ENCODE results near the gene ZBTB7C. TPM values are rescaled to one million over a fixed set of nuclear protein-coding genes. Genes with fewer than 3 reads are reported as not detected.

Gene ZBTB7C
- total RNA-seq, 1 donor from 2014 or later = 0.67 TPM

GRCh38 chr18:48045744-48046143 is 363.4 kb downstream of the ZBTB7C start:
- no peak for TF ChIP-seq CTCF (IDR thresholded peaks at IDR 0.05; ENCODE audit: unreplicated experiment)
- H3K36me3 Mint-ChIP-seq (ENCODE audit: low read depth, unreplicated experiment) = peaks cover 4% of the 10 kb centered on the region
- no peaks in the 10 kb centered on the region for H3K9me3 Mint-ChIP-seq (ENCODE audit: unreplicated experiment)
- DNase-seq (ENCODE audit: low spot score) = no peak
- H3K4me1 Mint-ChIP-seq (ENCODE audit: unreplicated experiment) = no peaks in the 10 kb centered on the region
- peaks cover 6% of the 10 kb centered on the region for H3K27me3 Mint-ChIP-seq (ENCODE audit: unreplicated experiment)
- no peak overlapping the region for H3K27ac Mint-ChIP-seq (ENCODE audit: unreplicated experiment)
- H3K4me3 Mint-ChIP-seq (ENCODE audit: unreplicated experiment) = no peak overlapping the region

- DNase-seq (ENCODE audit: low spot score) = no peak
- Mint-ChIP-seq H3K27me3 (ENCODE audit: unreplicated experiment) (peaks cover 5% of the 10 kb centered on the region), H3K36me3 (ENCODE audit: low read depth, unreplicated experiment) (peaks cover 4% of the 10 kb centered on the region), H3K9me3 (ENCODE audit: unreplicated experiment) (no peaks in the 10 kb centered on the region), H3K4me1 (ENCODE audit: unreplicated experiment) (no peaks in the 10 kb centered on the region), H3K4me3 (ENCODE audit: unreplicated experiment) (no peak overlapping the region), H3K27ac (ENCODE audit: unreplicated experiment) (no peak overlapping the region)
- no peak for TF ChIP-seq CTCF (IDR thresholded peaks at IDR 0.05; ENCODE audit: unreplicated experiment)
Observed at GRCh38 chr18:48044944-48045343, 364.2 kb downstream of the ZBTB7C start.

- no peak for DNase-seq (ENCODE audit: low spot score)
- TF ChIP-seq CTCF (IDR thresholded peaks at IDR 0.05; ENCODE audit: unreplicated experiment) = no peak
- Mint-ChIP-seq H3K27me3 (ENCODE audit: unreplicated experiment) (peaks cover 6% of the 10 kb centered on the region), H3K27ac (ENCODE audit: unreplicated experiment) (no peak overlapping the region), H3K9me3 (ENCODE audit: unreplicated experiment) (no peaks in the 10 kb centered on the region), H3K4me3 (ENCODE audit: unreplicated experiment) (no peak overlapping the region), H3K4me1 (ENCODE audit: unreplicated experiment) (no peaks in the 10 kb centered on the region), H3K36me3 (ENCODE audit: low read depth, unreplicated experiment) (peaks cover 4% of the 10 kb centered on the region)
Observed at GRCh38 chr18:48043166-48043565, 366.0 kb downstream of the ZBTB7C start.

GRCh38 chr18:48042431-48042830 is 366.8 kb downstream of the ZBTB7C start:
- Mint-ChIP-seq H3K36me3 (ENCODE audit: low read depth, unreplicated experiment) (peaks cover 4% of the 10 kb centered on the region), H3K4me3 (ENCODE audit: unreplicated experiment) (no peak overlapping the region), H3K27ac (ENCODE audit: unreplicated experiment) (no peak overlapping the region), H3K4me1 (ENCODE audit: unreplicated experiment) (no peaks in the 10 kb centered on the region), H3K27me3 (ENCODE audit: unreplicated experiment) (peaks cover 6% of the 10 kb centered on the region), H3K9me3 (ENCODE audit: unreplicated experiment) (no peaks in the 10 kb centered on the region)
- no peak for TF ChIP-seq CTCF (IDR thresholded peaks at IDR 0.05; ENCODE audit: unreplicated experiment)
- DNase-seq (ENCODE audit: low spot score) = no peak

- TF ChIP-seq CTCF (IDR thresholded peaks at IDR 0.05; ENCODE audit: unreplicated experiment) = no peak
- Mint-ChIP-seq H3K4me3 (ENCODE audit: unreplicated experiment) (no peak overlapping the region), H3K27me3 (ENCODE audit: unreplicated experiment) (peaks cover 8% of the 10 kb centered on the region), H3K9me3 (ENCODE audit: unreplicated experiment) (no peaks in the 10 kb centered on the region), H3K4me1 (ENCODE audit: unreplicated experiment) (no peaks in the 10 kb centered on the region), H3K36me3 (ENCODE audit: low read depth, unreplicated experiment) (no peaks in the 10 kb centered on the region), H3K27ac (ENCODE audit: unreplicated experiment) (no peak overlapping the region)
- no peak for DNase-seq (ENCODE audit: low spot score)
Observed at GRCh38 chr18:48040457-48041110, 368.6 kb downstream of the ZBTB7C start.

Measured in endothelial cell (in vitro differentiated cells).